RCC 7860 (cell line): ENCODE data around the gene SUCLA2.

Experiments used
- DNase-seq: peaks from one replicate; pipeline ENCODE4 v3.0.0-alpha.2; 2015; ENCODE audit warnings: low spot score
- FAIRE-seq: peaks from 2 replicates; lab custom pipeline; 2012; peaks lifted over from hg19 to GRCh38; lab: Jason Lieb, UNC

Gene SUCLA2

GRCh38 chr13:47904891-47905290 lies 96.2 kb downstream of the SUCLA2 start:
- DNase-seq (no peak), FAIRE-seq (no peak)

GRCh38 chr13:47904241-47904640 lies 96.8 kb downstream of the SUCLA2 start:
- DNase-seq (no peak), FAIRE-seq (no peak)

GRCh38 chr13:47903836-47904235 lies 97.2 kb downstream of the SUCLA2 start:
- FAIRE-seq: no peak
- DNase-seq: no peak

- FAIRE-seq (no peak), DNase-seq (no peak)
Measured at GRCh38 chr13:47901441-47901840, 99.6 kb downstream of the SUCLA2 start.

GRCh38 chr13:47898080-47898479 lies 103.0 kb downstream of the SUCLA2 start:
- FAIRE-seq (no peak), DNase-seq (no peak)

- FAIRE-seq (no peak), DNase-seq (no peak)
Measured at GRCh38 chr13:47897411-47898050, 103.5 kb downstream of the SUCLA2 start.

GRCh38 chr13:47896546-47896945 lies 104.5 kb downstream of the SUCLA2 start:
- no peak for FAIRE-seq
- DNase-seq: no peak

GRCh38 chr13:47896111-47896510 lies 105.0 kb downstream of the SUCLA2 start:
- FAIRE-seq (no peak), DNase-seq (no peak)

- FAIRE-seq (no peak), DNase-seq (no peak)
Measured at GRCh38 chr13:47893527-47893926, 107.5 kb downstream of the SUCLA2 start.
